DOHH2 (cell line): Measurements from ENCODE around the gene CCDC6.

Experiments
- H3F3A ChIP-seq: fragments of 200-600 bp; sonication (generic), shearing (Covaris generic); 2 replicates; pipeline ENCODE4 v1.6.0; 2016; ENCODE audit warnings: antibody characterized with exemption, mild to moderate bottlenecking; ENCODE audit not compliant: control insufficient read depth, insufficient read depth
- H3K27ac ChIP-seq: fragments of 200-600 bp; sonication (generic); 2 replicates; pipeline ENCODE4 v1.5.1; 2014; ENCODE audit warnings: low read depth, mild to moderate bottlenecking, low read length, moderate library complexity
- H3K27me3 ChIP-seq: fragments of 200-600 bp; sonication (generic); 2 replicates; pipeline ENCODE4 v1.6.1; 2014; ENCODE audit warnings: mild to moderate bottlenecking, low read length, mixed read lengths; ENCODE audit not compliant: control insufficient read depth
- H3K36me3 ChIP-seq: fragments of 200-600 bp; sonication (generic); 2 replicates; pipeline ENCODE4 v1.6.1; 2014; ENCODE audit warnings: mild to moderate bottlenecking, low read length, moderate library complexity, mixed read lengths; ENCODE audit not compliant: control insufficient read depth
- H3K4me1 ChIP-seq: fragments of 200-600 bp; sonication (generic); 2 replicates; pipeline ENCODE4 v1.6.1; 2014; ENCODE audit warnings: mild to moderate bottlenecking, low read length, mixed read lengths; ENCODE audit not compliant: control insufficient read depth
- H3K4me2 ChIP-seq: fragments of 200-600 bp; sonication (generic); 2 replicates; pipeline ENCODE4 v1.6.0; 2014; ENCODE audit warnings: mild to moderate bottlenecking, low read length, moderate library complexity
- H3K4me3 ChIP-seq: fragments of 200-600 bp; sonication (generic); 2 replicates; pipeline ENCODE4 v1.5.1; 2014; ENCODE audit warnings: mild to moderate bottlenecking, low read length, mixed read lengths
- H3K79me2 ChIP-seq: fragments of 200-600 bp; sonication (generic); 2 replicates; pipeline ENCODE4 v1.6.1; 2014; ENCODE audit warnings: mild to moderate bottlenecking, low read length, mixed read lengths; ENCODE audit not compliant: control insufficient read depth
- H3K9me2 ChIP-seq: fragments of 200-600 bp; sonication (generic); replicated peaks from 2 replicates; pipeline ENCODE4 v1.6.1; 2014; ENCODE audit warnings: mild to moderate bottlenecking, low read length, mixed read lengths; ENCODE audit not compliant: control insufficient read depth
- H3K9me3 ChIP-seq: fragments of 200-600 bp; sonication (generic); 2 replicates; pipeline ENCODE4 v1.6.1; 2014; ENCODE audit warnings: antibody characterized with exemption, low read length, mixed read lengths; ENCODE audit not compliant: control insufficient read depth, insufficient read depth
- H4K20me1 ChIP-seq: fragments of 200-600 bp; sonication (generic); 2 replicates; pipeline ENCODE4 v1.6.0; 2014; ENCODE audit warnings: low read depth, mild to moderate bottlenecking, antibody characterized with exemption, low read length, moderate library complexity; ENCODE audit not compliant: control insufficient read depth, insufficient read depth
- CTCF ChIP-seq: fragments of 200-600 bp; sonication (generic); IDR thresholded peaks from one replicate; pipeline ENCODE4 v1.5.1; 2014; ENCODE audit warnings: antibody characterized with exemption, mild to moderate bottlenecking, low read depth, low read length; ENCODE audit not compliant: poor library complexity, severe bottlenecking
- EZH2phosphoT487 ChIP-seq: fragments of 200-600 bp; sonication (generic); IDR thresholded peaks from 2 replicates; pipeline ENCODE4 v1.6.1; 2017; ENCODE audit warnings: borderline replicate concordance, mild to moderate bottlenecking, antibody characterized with exemption, low read length, moderate library complexity, mixed read lengths

Gene CCDC6

DNA sequence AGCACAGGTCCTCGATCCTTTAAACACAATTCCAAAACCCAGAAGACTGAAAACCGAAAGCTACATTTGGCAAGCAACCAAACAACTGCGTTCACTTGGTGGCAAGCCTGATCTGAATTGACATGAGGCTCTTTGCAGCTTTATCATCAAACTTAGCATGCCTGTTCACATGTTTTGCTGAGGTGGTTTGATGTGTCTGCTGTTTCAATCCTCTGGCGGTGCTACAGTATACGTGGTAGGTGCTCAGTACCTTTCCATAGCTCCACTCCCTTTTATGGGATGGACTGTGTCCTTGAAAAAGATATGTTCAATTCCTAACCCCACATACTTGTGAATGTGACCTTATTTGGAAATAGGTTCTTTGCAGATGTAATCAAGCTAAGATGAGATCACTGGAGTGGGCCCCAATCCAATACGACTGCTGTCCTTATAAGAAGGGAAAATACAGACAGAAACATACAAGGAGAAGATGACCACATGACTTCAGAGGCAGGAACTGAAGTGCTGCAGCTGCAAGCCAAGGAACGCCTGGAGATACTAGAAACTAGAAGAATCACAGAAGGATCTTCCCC lies 33.4 kb downstream of the CCDC6 start:
- no peak overlapping the region for H3K4me2 ChIP-seq
- no peaks in the 10 kb centered on the region for H3K27me3 ChIP-seq
- H3F3A ChIP-seq: no peaks in the 10 kb centered on the region
- no peak overlapping the region for H3K27ac ChIP-seq
- peaks cover 58% of the 10 kb centered on the region for H3K4me1 ChIP-seq
- no peaks in the 10 kb centered on the region for H3K9me3 ChIP-seq
- no peak for TF ChIP-seq CTCF
- no peak for TF ChIP-seq EZH2phosphoT487
- H3K36me3 ChIP-seq: no peaks in the 10 kb centered on the region
- no peak overlapping the region for H3K4me3 ChIP-seq
- H4K20me1 ChIP-seq: peaks cover 8% of the 10 kb centered on the region; the same call in 1 of the 2 replicates
- peaks cover 98% of the 10 kb centered on the region for H3K79me2 ChIP-seq
- H3K9me2 ChIP-seq: no peaks in the 10 kb centered on the region

- peaks cover 14% of the 10 kb centered on the region; the same call in 1 of the 2 replicates for H4K20me1 ChIP-seq
Measured at GRCh38 chr10:59870152-59870551, 36.2 kb downstream of the CCDC6 start.

DNA sequence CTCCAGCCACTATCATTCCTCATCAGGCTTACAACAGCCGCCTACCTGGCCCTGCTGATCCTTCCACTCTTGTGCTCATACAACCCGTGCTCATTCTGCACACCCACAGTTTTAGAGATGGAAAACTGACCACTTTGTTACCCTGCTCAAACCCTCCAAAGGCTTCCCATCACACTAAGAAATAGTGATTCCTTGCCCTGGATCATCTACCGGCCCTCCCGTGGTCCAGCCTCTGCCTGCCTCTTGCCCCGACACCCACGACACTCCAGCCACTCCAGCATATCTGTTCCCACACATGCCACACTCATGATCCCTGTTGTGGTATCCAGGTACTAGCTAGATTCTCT lies 36.8 kb downstream of the CCDC6 start:
- no peaks in the 10 kb centered on the region for H3K36me3 ChIP-seq
- H3K79me2 ChIP-seq: peaks cover 98% of the 10 kb centered on the region
- peaks cover 43% of the 10 kb centered on the region for H3K4me1 ChIP-seq
- no peak overlapping the region for H3K27ac ChIP-seq
- H4K20me1 ChIP-seq: peaks cover 16% of the 10 kb centered on the region; the same call in 1 of the 2 replicates
- no peak for TF ChIP-seq EZH2phosphoT487
- TF ChIP-seq CTCF: no peak
- H3K4me3 ChIP-seq: no peak overlapping the region
- H3K27me3 ChIP-seq: no peaks in the 10 kb centered on the region
- no peak overlapping the region for H3K4me2 ChIP-seq
- no peaks in the 10 kb centered on the region for H3F3A ChIP-seq
- no peaks in the 10 kb centered on the region for H3K9me3 ChIP-seq
- no peaks in the 10 kb centered on the region for H3K9me2 ChIP-seq

More at GRCh38 chr10:59870152-59870551, 36.2 kb downstream of the CCDC6 start:
- Histone ChIP-seq H3K9me3 (no peaks in the 10 kb centered on the region), H3K79me2 (peaks cover 98% of the 10 kb centered on the region), H3F3A (no peaks in the 10 kb centered on the region), H3K27ac (no peak overlapping the region), H3K27me3 (no peaks in the 10 kb centered on the region), H3K4me3 (no peak overlapping the region), H3K4me1 (peaks cover 44% of the 10 kb centered on the region), H3K9me2 (no peaks in the 10 kb centered on the region), H3K4me2 (no peak overlapping the region), H3K36me3 (no peaks in the 10 kb centered on the region)
- TF ChIP-seq EZH2phosphoT487: no peak
- no peak for TF ChIP-seq CTCF
